DND-41 (cell line): ENCODE results near the gene HEATR3.
A peak's percentile ranks its signal among the peaks of the same experiment; 100 is the strongest.

Experiments used
- ATAC-seq: fragments of 200-7000 bp; cut with Tn5 transposase; 3 replicates; pipeline ENCODE4 v1.9.1; 2021; ENCODE audit warnings: low read depth; ENCODE audit not compliant: insufficient read depth
- DNase-seq: peaks from one replicate; pipeline ENCODE4 v3.0.0-alpha.2; 2020
- H2AFZ ChIP-seq: 2 replicates; pipeline ENCODE4 v1.6.0; 2012; ENCODE audit warnings: low read depth, low read length
- H3K27ac ChIP-seq: 2 replicates; pipeline ENCODE4 v1.5.1; 2012; ENCODE audit warnings: low read length, inconsistent platforms
- H3K27me3 ChIP-seq: fragments of 200-600 bp; sonication (generic); 2 replicates; pipeline ENCODE4 v1.6.0; 2012; ENCODE audit warnings: low read length, mild to moderate bottlenecking, inconsistent platforms; ENCODE audit not compliant: insufficient read depth, poor library complexity
- H3K36me3 ChIP-seq: 2 replicates; pipeline ENCODE4 v1.5.1; 2012; ENCODE audit warnings: low read length, inconsistent platforms; ENCODE audit not compliant: insufficient read depth
- H3K4me1 ChIP-seq: 2 replicates; pipeline ENCODE4 v1.5.1; 2012; ENCODE audit warnings: mild to moderate bottlenecking, low read length; ENCODE audit not compliant: insufficient read depth
- H3K4me2 ChIP-seq: 2 replicates; pipeline ENCODE4 v1.6.0; 2012; ENCODE audit warnings: mild to moderate bottlenecking, moderate library complexity, low read length, inconsistent platforms; ENCODE audit not compliant: insufficient read depth
- H3K4me3 ChIP-seq, 2 experiments: fragments of 200-600 bp in 1 of 2; shearing (Covaris generic) in 1 of 2; 2 replicates each; pipeline ENCODE4 v1.5.1; 2012 to 2016; ENCODE audit warnings: inconsistent platforms in 2 of 2, low read length in 2 of 2, mild to moderate bottlenecking in 2 of 2, low read depth in 1 of 2, moderate library complexity in 1 of 2
- H3K79me2 ChIP-seq: 2 replicates; pipeline ENCODE4 v1.6.0; 2012; ENCODE audit warnings: low read length, inconsistent platforms; ENCODE audit not compliant: insufficient read depth
- H3K9ac ChIP-seq: 2 replicates; pipeline ENCODE4 v1.6.0; 2012; ENCODE audit warnings: low read depth, mild to moderate bottlenecking, inconsistent platforms, low read length, moderate library complexity
- H3K9me3 ChIP-seq: 2 replicates; pipeline ENCODE4 v1.5.1; 2012; ENCODE audit warnings: low read length, moderate library complexity, mild to moderate bottlenecking, inconsistent platforms; ENCODE audit not compliant: insufficient read depth, severe bottlenecking
- H4K20me1 ChIP-seq: 2 replicates; pipeline ENCODE4 v1.6.0; 2012; ENCODE audit warnings: low read length; ENCODE audit not compliant: insufficient read depth
- EZH2 ChIP-seq: IDR thresholded peaks from 3 replicates; pipeline ENCODE4 v1.6.1; 2012; ENCODE audit warnings: borderline replicate concordance, low read depth, mild to moderate bottlenecking, moderate library complexity, low read length, inconsistent platforms; ENCODE audit not compliant: severe bottlenecking
- TF ChIP-seq, protein P1 (sequence below): IDR thresholded peaks from 2 replicates; pipeline ENCODE4 v1.5.1; 2012; ENCODE audit warnings: borderline replicate concordance, low read length, moderate library complexity, mild to moderate bottlenecking; ENCODE audit not compliant: poor library complexity, severe bottlenecking; ENCODE audit errors: extremely low read depth

Gene HEATR3

DNA sequence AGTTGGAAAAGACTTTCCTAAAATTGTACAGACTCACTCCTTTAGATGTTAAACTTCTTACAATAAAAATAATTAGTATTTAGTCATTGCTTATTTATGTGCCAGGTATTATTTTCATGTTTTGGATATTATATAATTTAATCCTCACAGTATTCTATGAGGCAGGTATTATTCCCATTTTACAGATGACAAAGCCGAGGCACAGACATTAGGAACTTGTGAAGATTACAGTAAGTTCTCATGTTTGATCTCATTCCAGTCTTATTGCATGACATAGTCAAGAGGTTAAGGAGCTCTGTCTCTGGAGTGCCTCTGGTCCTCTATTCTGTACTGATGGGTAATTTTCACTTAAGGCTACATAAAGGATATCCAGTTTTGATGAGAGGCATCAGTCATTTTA lies 3.3 kb downstream of the HEATR3 start:
- no peak for ATAC-seq
- H3K9ac ChIP-seq = no peak overlapping the region
- no peak overlapping the region for H2AFZ ChIP-seq
- H3K36me3 ChIP-seq = peaks cover 56% of the 10 kb centered on the region
- H3K9me3 ChIP-seq = no peaks in the 10 kb centered on the region
- H3K4me3 ChIP-seq = no peak overlapping the region
- H3K27me3 ChIP-seq = no peaks in the 10 kb centered on the region
- peaks cover 34% of the 10 kb centered on the region for H3K4me1 ChIP-seq
- H3K79me2 ChIP-seq = peaks cover 48% of the 10 kb centered on the region
- peaks cover 39% of the 10 kb centered on the region for H4K20me1 ChIP-seq
- DNase-seq = no peak
- TF ChIP-seq EZH2 = no peak
- TF ChIP-seq, protein P1, sequence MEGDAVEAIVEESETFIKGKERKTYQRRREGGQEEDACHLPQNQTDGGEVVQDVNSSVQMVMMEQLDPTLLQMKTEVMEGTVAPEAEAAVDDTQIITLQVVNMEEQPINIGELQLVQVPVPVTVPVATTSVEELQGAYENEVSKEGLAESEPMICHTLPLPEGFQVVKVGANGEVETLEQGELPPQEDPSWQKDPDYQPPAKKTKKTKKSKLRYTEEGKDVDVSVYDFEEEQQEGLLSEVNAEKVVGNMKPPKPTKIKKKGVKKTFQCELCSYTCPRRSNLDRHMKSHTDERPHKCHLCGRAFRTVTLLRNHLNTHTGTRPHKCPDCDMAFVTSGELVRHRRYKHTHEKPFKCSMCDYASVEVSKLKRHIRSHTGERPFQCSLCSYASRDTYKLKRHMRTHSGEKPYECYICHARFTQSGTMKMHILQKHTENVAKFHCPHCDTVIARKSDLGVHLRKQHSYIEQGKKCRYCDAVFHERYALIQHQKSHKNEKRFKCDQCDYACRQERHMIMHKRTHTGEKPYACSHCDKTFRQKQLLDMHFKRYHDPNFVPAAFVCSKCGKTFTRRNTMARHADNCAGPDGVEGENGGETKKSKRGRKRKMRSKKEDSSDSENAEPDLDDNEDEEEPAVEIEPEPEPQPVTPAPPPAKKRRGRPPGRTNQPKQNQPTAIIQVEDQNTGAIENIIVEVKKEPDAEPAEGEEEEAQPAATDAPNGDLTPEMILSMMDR = no peak
- H3K27ac ChIP-seq = no peak overlapping the region
- peak overlapping the region; percentile 99; the same call in 1 of the 2 replicates for H3K4me2 ChIP-seq

DNA sequence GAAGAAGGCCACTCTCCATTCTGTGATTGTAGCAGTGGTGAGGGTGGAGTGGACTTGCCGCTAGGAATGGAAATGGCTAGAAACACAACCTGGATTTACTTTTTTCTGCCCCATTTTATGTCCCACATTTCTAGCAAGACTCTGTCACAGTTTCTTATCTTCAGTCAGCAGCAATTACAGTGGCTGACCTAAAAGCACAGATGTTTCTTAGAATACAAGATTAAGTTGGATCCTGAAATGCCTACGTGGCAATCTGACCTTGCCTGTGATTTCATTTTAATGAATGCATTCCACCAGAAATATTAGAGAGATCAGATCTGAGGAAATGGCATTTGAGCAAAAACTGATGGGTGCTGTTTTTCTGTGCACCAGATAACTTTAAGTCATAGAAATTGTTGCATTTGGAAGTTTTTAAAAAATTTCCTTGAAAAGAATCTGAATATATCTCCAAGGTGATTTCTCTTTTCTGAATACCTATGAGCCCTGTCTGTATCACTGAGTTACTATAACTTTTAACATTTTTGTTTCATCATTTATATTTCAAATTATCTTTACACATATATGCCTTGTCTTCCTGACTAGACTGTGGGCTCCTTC lies 5.4 kb downstream of the HEATR3 start:
- Histone ChIP-seq H3K27me3 (no peaks in the 10 kb centered on the region), H3K4me2 (no peak overlapping the region), H3K36me3 (peaks cover 65% of the 10 kb centered on the region), H2AFZ (no peak overlapping the region), H3K4me3 (no peak overlapping the region), H3K9me3 (no peaks in the 10 kb centered on the region), H4K20me1 (peaks cover 39% of the 10 kb centered on the region), H3K27ac (no peak overlapping the region), H3K9ac (no peak overlapping the region), H3K4me1 (peaks cover 26% of the 10 kb centered on the region), H3K79me2 (peaks cover 44% of the 10 kb centered on the region)
- no peak for DNase-seq
- TF ChIP-seq EZH2 = no peak
- TF ChIP-seq, protein P1 = no peak
- ATAC-seq = no peak

DNA sequence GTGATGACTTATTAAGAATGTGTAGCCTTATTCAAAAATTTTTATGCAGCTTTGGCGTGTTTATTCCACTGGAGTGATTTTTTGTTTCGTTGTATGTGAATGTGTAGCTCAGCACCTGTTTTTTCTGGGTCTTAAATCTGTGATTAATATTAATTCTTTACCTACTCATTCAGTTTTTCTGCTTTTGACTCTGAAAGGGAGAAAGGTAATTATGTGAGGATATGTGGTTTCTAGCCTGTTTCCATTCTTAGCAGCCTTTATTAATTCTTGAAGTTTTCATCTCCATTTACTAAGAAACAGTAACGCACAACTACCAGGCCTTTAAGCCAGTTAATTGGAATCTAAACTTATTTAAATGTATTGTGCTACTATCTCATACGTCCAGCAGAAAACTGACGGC lies 7.0 kb downstream of the HEATR3 start:
- Histone ChIP-seq H3K9ac (no peak overlapping the region), H3K4me2 (no peak overlapping the region), H3K27ac (no peak overlapping the region), H3K36me3 (peaks cover 72% of the 10 kb centered on the region), H3K79me2 (peaks cover 28% of the 10 kb centered on the region), H4K20me1 (peaks cover 29% of the 10 kb centered on the region), H3K9me3 (no peaks in the 10 kb centered on the region), H3K4me1 (peaks cover 11% of the 10 kb centered on the region), H2AFZ (no peak overlapping the region), H3K4me3 (no peak overlapping the region), H3K27me3 (no peaks in the 10 kb centered on the region)
- no peak for ATAC-seq
- no peak for DNase-seq
- TF ChIP-seq EZH2 = no peak
- TF ChIP-seq, protein P1 = no peak
